Amniotic epithelial cell (primary cell): ENCODE data around the gene DCBLD1.

Experiments
- DNase-seq: peaks from one replicate; pipeline ENCODE4 v3.0.0-alpha.2; 2010; ENCODE audit warnings: low read depth

Gene DCBLD1

GRCh38 chr6:117531346-117531745, 48.9 kb downstream of the DCBLD1 start:
- DNase-seq: peak; percentile 45

- DNase-seq: peak; percentile 31
These were observed 49.6 kb downstream of the DCBLD1 start for GRCh38 chr6:117531809-117532725.

- no peak for DNase-seq
These were observed 51.3 kb downstream of the DCBLD1 start for GRCh38 chr6:117533775-117534174.

GRCh38 chr6:117534974-117535373, 52.5 kb downstream of the DCBLD1 start:
- peak; percentile 48 for DNase-seq

GRCh38 chr6:117536317-117536716, 53.8 kb downstream of the DCBLD1 start:
- DNase-seq: peak; percentile 82

GRCh38 chr6:117538615-117539014, 56.1 kb downstream of the DCBLD1 start:
- DNase-seq: no peak

- DNase-seq: peak; percentile 88
These were observed 58.2 kb downstream of the DCBLD1 start for GRCh38 chr6:117540670-117541069.

- no peak for DNase-seq
These were observed 60.0 kb downstream of the DCBLD1 start for GRCh38 chr6:117542493-117542892.

GRCh38 chr6:117544716-117545115, 62.2 kb downstream of the DCBLD1 start:
- no peak for DNase-seq

GRCh38 chr6:117545161-117545595, 62.7 kb downstream of the DCBLD1 start:
- peak; percentile 77 for DNase-seq

- DNase-seq: no peak
These were observed 64.2 kb downstream of the DCBLD1 start for GRCh38 chr6:117546674-117547073.

GRCh38 chr6:117547688-117548621, 65.5 kb downstream of the DCBLD1 start:
- DNase-seq: peak; percentile 27

GRCh38 chr6:117548797-117549301, 66.4 kb downstream of the DCBLD1 start:
- DNase-seq: peak; percentile 82

GRCh38 chr6:117549611-117550010, 67.1 kb downstream of the DCBLD1 start:
- no peak for DNase-seq

- no peak for DNase-seq
These were observed 67.7 kb downstream of the DCBLD1 start for GRCh38 chr6:117550078-117550600.

GRCh38 chr6:117550618-117551242, 68.3 kb downstream of the DCBLD1 start:
- no peak for DNase-seq

GRCh38 chr6:117552618-117553017, 70.1 kb downstream of the DCBLD1 start:
- DNase-seq: peak; percentile 85

- no peak for DNase-seq
These were observed 70.7 kb downstream of the DCBLD1 start for GRCh38 chr6:117553142-117553541.

- no peak for DNase-seq
These were observed 72.9 kb downstream of the DCBLD1 start for GRCh38 chr6:117555262-117555849.

- no peak for DNase-seq
These were observed 73.5 kb downstream of the DCBLD1 start for GRCh38 chr6:117555882-117556498.

GRCh38 chr6:117557951-117558350, 75.5 kb downstream of the DCBLD1 start:
- DNase-seq: no peak
